ENCODE measurements around the gene GALT. TPM values are rescaled to one million over a fixed set of nuclear protein-coding genes. Genes with fewer than 3 reads are reported as not detected.

Gene GALT
- total and polyA plus RNA-seq, 2 of the 13 experiments (the other 11 are each of a cell fraction or from before 2014, with no cell fraction given): 40.4 to 46.3 TPM

DNA sequence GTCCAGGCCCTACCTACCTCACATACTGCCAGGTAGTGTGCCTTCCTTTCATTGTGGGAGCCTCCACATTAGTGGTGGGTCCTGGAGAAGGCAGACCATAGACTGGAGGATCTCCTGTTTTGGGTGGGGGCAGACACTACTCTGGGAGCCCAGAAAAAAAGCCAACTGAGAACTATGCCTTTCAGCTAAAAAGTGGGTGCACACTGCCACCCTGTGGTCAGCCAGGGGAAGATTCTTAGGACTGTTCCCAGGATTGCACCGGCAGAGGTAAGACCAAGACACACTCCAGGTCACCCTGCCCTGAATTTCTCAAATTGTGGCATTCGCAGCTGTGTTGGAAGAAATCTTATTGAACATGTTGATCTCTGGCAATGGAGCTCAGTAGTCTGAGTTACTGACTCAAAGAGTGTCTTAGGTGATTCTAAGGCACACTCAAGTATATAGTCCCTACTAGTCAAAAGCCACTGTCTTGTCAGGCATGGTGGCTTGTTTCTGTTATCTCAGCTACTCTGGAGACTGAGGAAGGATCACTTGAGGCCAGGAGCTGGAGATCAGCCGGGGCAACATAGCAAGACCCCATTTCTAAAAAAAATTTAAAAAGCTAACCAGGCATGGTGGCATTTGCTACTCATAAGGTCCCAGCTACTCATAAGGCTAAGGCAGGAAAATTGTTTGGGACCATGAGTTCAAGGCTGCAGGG, 12.5 kb upstream of the GALT start (continued):
- TF ChIP-seq ZNF800 (CRISPR knock-in tag; IDR thresholded peaks at IDR 0.05) (no peak), KDM5A (IDR thresholded peaks at IDR 0.05; ENCODE audit: borderline replicate concordance, low read length) (no peak), ZNF136 (CRISPR knock-in tag; IDR thresholded peaks at IDR 0.05; ENCODE audit: low read depth) (no peak), ZFP36L2 (CRISPR knock-in tag; IDR thresholded peaks at IDR 0.05) (no peak), ZC3H13 (CRISPR knock-in tag; IDR thresholded peaks at IDR 0.05) (no peak), CCDC6 (CRISPR knock-in tag; IDR thresholded peaks at IDR 0.05) (no peak), TCF12 (IDR thresholded peaks at IDR 0.05) (no peak), TCF12 (CRISPR knock-in tag; IDR thresholded peaks at IDR 0.05) (no peak), BHLHE40 (IDR thresholded peaks at IDR 0.05; ENCODE audit: low read length) (no peak), TAF1 (CRISPR knock-in tag; IDR thresholded peaks at IDR 0.05) (no peak), ZNF543 (CRISPR knock-in tag; IDR thresholded peaks at IDR 0.05) (no peak), ZNF33A (CRISPR knock-in tag; IDR thresholded peaks at IDR 0.05; ENCODE audit: borderline replicate concordance) (no peak), ZNF431 (CRISPR knock-in tag; IDR thresholded peaks at IDR 0.05; ENCODE audit: borderline replicate concordance, low read depth) (no peak), ADNP (CRISPR knock-in tag; IDR thresholded peaks at IDR 0.05) (no peak), ZNF512 (CRISPR knock-in tag; IDR thresholded peaks at IDR 0.05) (no peak), SSRP1 (CRISPR knock-in tag; IDR thresholded peaks at IDR 0.05) (no peak), SMARCC2 (IDR thresholded peaks at IDR 0.05) (no peak), ZFP91 (CRISPR knock-in tag; IDR thresholded peaks at IDR 0.05; ENCODE audit: borderline replicate concordance) (no peak), ZNF75D (CRISPR knock-in tag; IDR thresholded peaks at IDR 0.05; ENCODE audit: borderline replicate concordance) (no peak)
- TF ChIP-seq, protein P1, sequence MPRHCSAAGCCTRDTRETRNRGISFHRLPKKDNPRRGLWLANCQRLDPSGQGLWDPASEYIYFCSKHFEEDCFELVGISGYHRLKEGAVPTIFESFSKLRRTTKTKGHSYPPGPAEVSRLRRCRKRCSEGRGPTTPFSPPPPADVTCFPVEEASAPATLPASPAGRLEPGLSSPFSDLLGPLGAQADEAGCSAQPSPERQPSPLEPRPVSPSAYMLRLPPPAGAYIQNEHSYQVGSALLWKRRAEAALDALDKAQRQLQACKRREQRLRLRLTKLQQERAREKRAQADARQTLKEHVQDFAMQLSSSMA (CRISPR knock-in tag; IDR thresholded peaks at IDR 0.05): no peak
- TF ChIP-seq, protein P2, sequence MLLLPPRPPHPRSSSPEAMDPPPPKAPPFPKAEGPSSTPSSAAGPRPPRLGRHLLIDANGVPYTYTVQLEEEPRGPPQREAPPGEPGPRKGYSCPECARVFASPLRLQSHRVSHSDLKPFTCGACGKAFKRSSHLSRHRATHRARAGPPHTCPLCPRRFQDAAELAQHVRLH (CRISPR knock-in tag; IDR thresholded peaks at IDR 0.05; ENCODE audit: borderline replicate concordance, low read depth): peak; percentile 46; the same call in 1 of the 2 replicates
- TF ChIP-seq, protein P3, sequence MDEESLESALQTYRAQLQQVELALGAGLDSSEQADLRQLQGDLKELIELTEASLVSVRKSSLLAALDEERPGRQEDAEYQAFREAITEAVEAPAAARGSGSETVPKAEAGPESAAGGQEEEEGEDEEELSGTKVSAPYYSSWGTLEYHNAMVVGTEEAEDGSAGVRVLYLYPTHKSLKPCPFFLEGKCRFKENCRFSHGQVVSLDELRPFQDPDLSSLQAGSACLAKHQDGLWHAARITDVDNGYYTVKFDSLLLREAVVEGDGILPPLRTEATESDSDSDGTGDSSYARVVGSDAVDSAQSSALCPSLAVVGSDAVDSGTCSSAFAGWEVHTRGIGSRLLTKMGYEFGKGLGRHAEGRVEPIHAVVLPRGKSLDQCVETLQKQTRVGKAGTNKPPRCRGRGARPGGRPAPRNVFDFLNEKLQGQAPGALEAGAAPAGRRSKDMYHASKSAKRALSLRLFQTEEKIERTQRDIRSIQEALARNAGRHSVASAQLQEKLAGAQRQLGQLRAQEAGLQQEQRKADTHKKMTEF (CRISPR knock-in tag; IDR thresholded peaks at IDR 0.05): peak; percentile 23; the same call in 1 of the 2 replicates

Measured in HepG2 (cell line).